Heart right ventricle (tissue), 16 donors: ENCODE measurements around the gene CCDC40. TPM values are rescaled to one million over a fixed set of nuclear protein-coding genes. Genes with fewer than 3 reads are reported as not detected.
A peak's percentile ranks its signal among the peaks of the same experiment; 100 is the strongest.

Source experiments
- ATAC-seq, 8 donors: fragments of 200-7000 bp; cut with Tn5 transposase; one replicate each; pipeline ENCODE4 v1.9.1; 2020; ENCODE audit warnings: mild to moderate bottlenecking in 8 of 8, moderate library complexity in 8 of 8, moderate number of reproducible peaks in 1 of 8
- DNase-seq, 2 donors: peaks; one replicate each; pipeline ENCODE4 v3.0.0-alpha.2; 2020
- H3K27ac ChIP-seq, 10 donors: fragments of 200-600 bp; sonication (generic) in 2 of 10; one replicate each; pipeline versions ENCODE4 v1.5.0 to v1.8.0; 2020 to 2022; ENCODE audit warnings: mild to moderate bottlenecking in 3 of 10
- H3K27me3 ChIP-seq, 7 donors: fragments of 200-600 bp; one replicate each; pipeline ENCODE4 v1.8.0; 2021 to 2022; ENCODE audit warnings: mild to moderate bottlenecking in 2 of 7
- H3K36me3 ChIP-seq, 9 donors: fragments of 200-600 bp; sonication (generic) in 1 of 9; one replicate each; pipeline versions ENCODE4 v1.5.0 to v1.8.0; 2020 to 2022; ENCODE audit warnings: mild to moderate bottlenecking in 2 of 9
- H3K4me1 ChIP-seq, 9 donors: fragments of 200-600 bp; sonication (generic) in 1 of 9; one replicate each; pipeline versions ENCODE4 v1.5.0 to v1.8.0; 2020 to 2022; ENCODE audit warnings: mild to moderate bottlenecking in 4 of 9
- H3K4me3 ChIP-seq, 10 donors: fragments of 200-600 bp; sonication (generic) in 2 of 10; one replicate each; pipeline versions ENCODE4 v1.5.0 to v1.8.0; 2020 to 2022; ENCODE audit warnings: mild to moderate bottlenecking in 7 of 10, moderate library complexity in 2 of 10
- H3K9me3 ChIP-seq, 11 donors: fragments of 200-600 bp in 10 of 11; sonication (generic) in 2 of 11; one replicate each; pipeline versions ENCODE4 v1.5.0 to v1.8.0; 2013 to 2022; ENCODE audit warnings: mild to moderate bottlenecking in 2 of 11, control low read depth in 1 of 11, moderate library complexity in 1 of 11
- WGBS, 2 donors: extraction: QIAGEN DNeasy Blood & Tissue Kit; methylation state at CpG; one replicate each; pipeline ENCODE4 v1.1.7; 2013; ENCODE audit warnings: inconsistent platforms in 1 of 2; 5-methylcytosine and 5-hydroxymethylcytosine counted together
- intact Hi-C, 10 donors: fragments of 100-400 bp; cut with DNase I; formaldehyde crosslinking; loops; one replicate each; pipeline versions ENCODE4 v1.11.1 to v1.14.2; 2022
- polyA plus RNA-seq, 2 donors: library from polyadenylated mRNA; stranded (reverse); fragments of 200-250 nt; gene quantifications; one replicate each; pipeline ENCODE4 v1.2.3, GENCODE V29; 2013
- total RNA-seq, 10 donors: library from RNA; stranded (reverse); fragmentation: NEBNext Ultra II Directional in 3 of 10; extraction: Animal tissue kit (Norgen Biotek cat#: 25700) in 3 of 10; gene quantifications; one replicate each; pipeline versions ENCODE4 v1.2.1 to v1.2.4, GENCODE V29; 2021 to 2023
- TF ChIP-seq, protein P1 (sequence below), 9 donors: fragments of 200-600 bp; sonication (generic) in 2 of 9; IDR thresholded peaks; one replicate each; pipeline versions ENCODE4 v1.5.0 to v1.8.0; 2021 to 2022; ENCODE audit warnings: antibody characterized with exemption in 9 of 9, mild to moderate bottlenecking in 5 of 9, moderate library complexity in 1 of 9
- donor health status: Arrhythmogenic right ventricular cardiomyopathy.
- donor health status: ischemic (EF 13 %, LVEDD 7.1; RV severe dilation, severe dysfunction).
- donor health status: healthy with polysubstance abuse.
- donor health status: DM: no; HTN: yes; CAD: no.
- donor health status: DM: no; HTN: no; CAD: no.
- donor health status: ischemic (EF 25% LVEDD 6.9; RV normal size, moderate dysfunction).
- donor health status: ischemic (EF 25% LVEDD 5.7; RV mildly dilated, moderate dysfunction).
- donor health status: healthy.
- donor health status: DM: yes; HTN: yes; CAD: no.
- donor health status: Ischemic cardiomyopathy.
- donor health status: ischemic (EF 35%, LVEDD 5.7; RV mildly dilated, moderate dysfunction).
- donor health status: nonischemic (EF 11% LVEDD 7.7; RV severe dilation, severe dysfunction).
- donor health status: DM: yes; HTN: yes; CAD: no.
- donor health status: PGD.
- donor health status: ischemic (EF 29% LVEDD 5.4; RV normal size, mild dysfunction).
- donor health status: nonischemic (EF 23%, LVEDD 6.1; RV moderate dilation, normal function).

Gene CCDC40
- total and polyA plus RNA-seq, 12 donors: 2.0 to 8.9 (median 6.6) TPM

GRCh38 chr17:80102664-80103448 is 66.4 kb downstream of the CCDC40 start:
- no peaks in the 10 kb centered on the region for H3K9me3 ChIP-seq
- H3K36me3 ChIP-seq: peaks cover 0 to 7% (median 0%) of the 10 kb centered on the region in 9 donors
- H3K27ac ChIP-seq: no peak overlapping the region
- DNase-seq: no peak
- no peak for ATAC-seq
- intact Hi-C loops: loop anchor here in 2 of 10 donors (5.0 kb wide), 2 partner anchors 44 to 154 kb away; partner anchors contain the start of gene EIF4A3 (in 1 of the 2)
- H3K4me1 ChIP-seq: peaks cover 0 to 23% (median 14%) of the 10 kb centered on the region in 9 donors
- WGBS, 2 donors: 88 to 90% methylated on average over 15 of the region's 15 CpGs
- TF ChIP-seq, protein P1, sequence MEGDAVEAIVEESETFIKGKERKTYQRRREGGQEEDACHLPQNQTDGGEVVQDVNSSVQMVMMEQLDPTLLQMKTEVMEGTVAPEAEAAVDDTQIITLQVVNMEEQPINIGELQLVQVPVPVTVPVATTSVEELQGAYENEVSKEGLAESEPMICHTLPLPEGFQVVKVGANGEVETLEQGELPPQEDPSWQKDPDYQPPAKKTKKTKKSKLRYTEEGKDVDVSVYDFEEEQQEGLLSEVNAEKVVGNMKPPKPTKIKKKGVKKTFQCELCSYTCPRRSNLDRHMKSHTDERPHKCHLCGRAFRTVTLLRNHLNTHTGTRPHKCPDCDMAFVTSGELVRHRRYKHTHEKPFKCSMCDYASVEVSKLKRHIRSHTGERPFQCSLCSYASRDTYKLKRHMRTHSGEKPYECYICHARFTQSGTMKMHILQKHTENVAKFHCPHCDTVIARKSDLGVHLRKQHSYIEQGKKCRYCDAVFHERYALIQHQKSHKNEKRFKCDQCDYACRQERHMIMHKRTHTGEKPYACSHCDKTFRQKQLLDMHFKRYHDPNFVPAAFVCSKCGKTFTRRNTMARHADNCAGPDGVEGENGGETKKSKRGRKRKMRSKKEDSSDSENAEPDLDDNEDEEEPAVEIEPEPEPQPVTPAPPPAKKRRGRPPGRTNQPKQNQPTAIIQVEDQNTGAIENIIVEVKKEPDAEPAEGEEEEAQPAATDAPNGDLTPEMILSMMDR (IDR thresholded peaks at IDR 0.05): no peak
- no peaks in the 10 kb centered on the region for H3K27me3 ChIP-seq
- H3K4me3 ChIP-seq: peak overlapping the region in 2 of 10 donors; percentile 89 to 97

GRCh38 chr17:80103449-80104085 is 67.1 kb downstream of the CCDC40 start:
- TF ChIP-seq, protein P1 (IDR thresholded peaks at IDR 0.05): no peak
- H3K27ac ChIP-seq: no peak overlapping the region
- DNase-seq (no peak), ATAC-seq (no peak)
- no peaks in the 10 kb centered on the region for H3K9me3 ChIP-seq
- no peaks in the 10 kb centered on the region for H3K27me3 ChIP-seq
- 92 to 96% methylated on average over 19 of the region's 19 CpGs for WGBS, 2 donors
- no peak overlapping the region for H3K4me3 ChIP-seq
- peaks cover 0 to 23% (median 14%) of the 10 kb centered on the region in 9 donors for H3K4me1 ChIP-seq
- intact Hi-C loops: loop anchor here in 2 of 10 donors (5.0 kb wide), 2 partner anchors 44 to 154 kb away; partner anchors contain the start of gene EIF4A3 (in 1 of the 2)
- peaks cover 0 to 14% (median 0%) of the 10 kb centered on the region in 9 donors for H3K36me3 ChIP-seq

DNA sequence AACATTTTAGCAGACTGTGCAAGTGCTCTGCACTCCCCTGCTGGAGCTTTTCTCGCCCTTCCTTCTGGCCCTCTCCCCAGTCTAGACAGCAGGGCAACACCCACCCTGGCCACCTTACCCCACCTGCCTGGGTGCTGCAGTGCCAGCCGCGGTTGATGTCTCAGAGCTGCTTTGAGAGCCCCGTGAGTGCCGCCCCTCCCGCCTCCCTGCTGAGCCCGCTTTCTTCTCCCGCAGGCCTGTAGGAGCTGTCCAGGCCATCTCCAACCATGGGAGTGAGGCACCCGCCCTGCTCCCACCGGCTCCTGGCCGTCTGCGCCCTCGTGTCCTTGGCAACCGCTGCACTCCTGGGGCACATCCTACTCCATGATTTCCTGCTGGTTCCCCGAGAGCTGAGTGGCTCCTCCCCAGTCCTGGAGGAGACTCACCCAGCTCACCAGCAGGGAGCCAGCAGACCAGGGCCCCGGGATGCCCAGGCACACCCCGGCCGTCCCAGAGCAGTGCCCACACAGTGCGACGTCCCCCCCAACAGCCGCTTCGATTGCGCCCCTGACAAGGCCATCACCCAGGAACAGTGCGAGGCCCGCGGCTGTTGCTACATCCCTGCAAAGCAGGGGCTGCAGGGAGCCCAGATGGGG is 68.0 kb downstream of the CCDC40 start:
- 61% methylated on average over 26 of the region's 26 CpGs for WGBS, 2 donors
- Histone ChIP-seq H3K4me3 (no peak overlapping the region), H3K4me1 (peaks cover 0 to 23% (median 14%) of the 10 kb centered on the region in 9 donors), H3K36me3 (peaks cover 0 to 22% (median 0%) of the 10 kb centered on the region in 9 donors), H3K9me3 (no peaks in the 10 kb centered on the region), H3K27ac (no peak overlapping the region), H3K27me3 (no peaks in the 10 kb centered on the region)
- DNase-seq: no peak
- no peak for ATAC-seq
- TF ChIP-seq, protein P1 (IDR thresholded peaks at IDR 0.05): no peak
- intact Hi-C loops: loop anchor here in 2 of 10 donors (5.0 kb wide), 2 partner anchors 43 to 153 kb away; partner anchors contain the start of gene EIF4A3 (in 1 of the 2)

DNA sequence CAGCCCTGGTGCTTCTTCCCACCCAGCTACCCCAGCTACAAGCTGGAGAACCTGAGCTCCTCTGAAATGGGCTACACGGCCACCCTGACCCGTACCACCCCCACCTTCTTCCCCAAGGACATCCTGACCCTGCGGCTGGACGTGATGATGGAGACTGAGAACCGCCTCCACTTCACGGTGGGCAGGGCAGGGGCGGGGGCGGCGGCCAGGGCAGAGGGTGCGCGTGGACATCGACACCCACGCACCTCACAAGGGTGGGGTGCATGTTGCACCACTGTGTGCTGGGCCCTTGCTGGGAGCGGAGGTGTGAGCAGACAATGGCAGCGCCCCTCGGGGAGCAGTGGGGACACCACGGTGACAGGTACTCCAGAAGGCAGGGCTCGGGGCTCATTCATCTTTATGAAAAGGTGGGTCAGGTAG is 68.5 kb downstream of the CCDC40 start:
- Histone ChIP-seq H3K27ac (no peak overlapping the region), H3K27me3 (no peaks in the 10 kb centered on the region), H3K4me3 (no peak overlapping the region), H3K36me3 (peaks cover 0 to 27% (median 0%) of the 10 kb centered on the region in 9 donors), H3K4me1 (peaks cover 0 to 23% (median 14%) of the 10 kb centered on the region in 9 donors), H3K9me3 (no peaks in the 10 kb centered on the region)
- DNase-seq (no peak), ATAC-seq (no peak)
- 87% methylated on average over 18 of the region's 18 CpGs for WGBS, 2 donors
- intact Hi-C loops: loop anchor here in 2 of 10 donors (5.0 kb wide), 2 partner anchors 42 to 152 kb away; partner anchors contain the start of gene EIF4A3 (in 1 of the 2)
- TF ChIP-seq, protein P1 (IDR thresholded peaks at IDR 0.05): no peak
